Mesothelial cell of epicardium (in vitro differentiated cells): Measurements from ENCODE around the gene FHIT. TPM values are rescaled to one million over a fixed set of nuclear protein-coding genes. Genes with fewer than 3 reads are reported as not detected.

Experiments
- DNase-seq, 2 experiments: peaks; one replicate each; pipeline ENCODE4 v3.0.0; 2021; ENCODE audit warnings: low spot score in 2 of 2; ENCODE audit not compliant: unreplicated experiment in 2 of 2
- H3K27ac Mint-ChIP-seq: 2 replicates; pipeline ENCODE4 v1.8.0; 2021; ENCODE audit warnings: mixed read lengths
- H3K27me3 Mint-ChIP-seq: 2 replicates; pipeline ENCODE4 v1.8.0; 2021; ENCODE audit warnings: low read depth, mixed read lengths
- H3K36me3 Mint-ChIP-seq: 2 replicates; pipeline ENCODE4 v1.8.0; 2021; ENCODE audit warnings: mixed read lengths
- H3K4me1 Mint-ChIP-seq: 2 replicates; pipeline ENCODE4 v1.8.0; 2021; ENCODE audit warnings: mixed read lengths
- H3K4me3 Mint-ChIP-seq: 2 replicates; pipeline ENCODE4 v1.8.0; 2021; ENCODE audit warnings: mild to moderate bottlenecking, moderate library complexity, mixed read lengths
- H3K9me3 Mint-ChIP-seq: 2 replicates; pipeline ENCODE4 v1.8.0; 2021; ENCODE audit warnings: mixed read lengths
- total RNA-seq: library from RNA; stranded (reverse); gene quantifications from 3 replicates; pipeline ENCODE4 v1.2.1, GENCODE V29; 2021
- TF ChIP-seq, protein P1 (sequence below): fragments of 200-600 bp; sonication (generic); IDR thresholded peaks from one replicate; pipeline ENCODE4 v1.5.0; 2021; ENCODE audit warnings: antibody characterized with exemption; ENCODE audit not compliant: unreplicated experiment

FHIT gene
- total RNA-seq, 1 donor from 2014 or later = 10.7 TPM

GRCh38 chr3:59749291-59749690 lies 1502.0 kb downstream of the FHIT start:
- TF ChIP-seq, protein P1, sequence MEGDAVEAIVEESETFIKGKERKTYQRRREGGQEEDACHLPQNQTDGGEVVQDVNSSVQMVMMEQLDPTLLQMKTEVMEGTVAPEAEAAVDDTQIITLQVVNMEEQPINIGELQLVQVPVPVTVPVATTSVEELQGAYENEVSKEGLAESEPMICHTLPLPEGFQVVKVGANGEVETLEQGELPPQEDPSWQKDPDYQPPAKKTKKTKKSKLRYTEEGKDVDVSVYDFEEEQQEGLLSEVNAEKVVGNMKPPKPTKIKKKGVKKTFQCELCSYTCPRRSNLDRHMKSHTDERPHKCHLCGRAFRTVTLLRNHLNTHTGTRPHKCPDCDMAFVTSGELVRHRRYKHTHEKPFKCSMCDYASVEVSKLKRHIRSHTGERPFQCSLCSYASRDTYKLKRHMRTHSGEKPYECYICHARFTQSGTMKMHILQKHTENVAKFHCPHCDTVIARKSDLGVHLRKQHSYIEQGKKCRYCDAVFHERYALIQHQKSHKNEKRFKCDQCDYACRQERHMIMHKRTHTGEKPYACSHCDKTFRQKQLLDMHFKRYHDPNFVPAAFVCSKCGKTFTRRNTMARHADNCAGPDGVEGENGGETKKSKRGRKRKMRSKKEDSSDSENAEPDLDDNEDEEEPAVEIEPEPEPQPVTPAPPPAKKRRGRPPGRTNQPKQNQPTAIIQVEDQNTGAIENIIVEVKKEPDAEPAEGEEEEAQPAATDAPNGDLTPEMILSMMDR = no peak
- no peak for DNase-seq
- Mint-ChIP-seq H3K4me3 (no peak overlapping the region), H3K36me3 (no peaks in the 10 kb centered on the region), H3K4me1 (peaks cover 12% of the 10 kb centered on the region), H3K27me3 (no peaks in the 10 kb centered on the region), H3K9me3 (peaks cover 20% of the 10 kb centered on the region), H3K27ac (no peak overlapping the region)

- TF ChIP-seq, protein P1 = no peak
- Mint-ChIP-seq H3K4me1 (peaks cover 9% of the 10 kb centered on the region), H3K4me3 (no peak overlapping the region), H3K9me3 (peaks cover 28% of the 10 kb centered on the region), H3K27ac (no peak overlapping the region), H3K27me3 (peaks cover 4% of the 10 kb centered on the region), H3K36me3 (no peaks in the 10 kb centered on the region)
- DNase-seq = no peak
Measured at GRCh38 chr3:59746585-59746984, 1504.7 kb downstream of the FHIT start.

DNA sequence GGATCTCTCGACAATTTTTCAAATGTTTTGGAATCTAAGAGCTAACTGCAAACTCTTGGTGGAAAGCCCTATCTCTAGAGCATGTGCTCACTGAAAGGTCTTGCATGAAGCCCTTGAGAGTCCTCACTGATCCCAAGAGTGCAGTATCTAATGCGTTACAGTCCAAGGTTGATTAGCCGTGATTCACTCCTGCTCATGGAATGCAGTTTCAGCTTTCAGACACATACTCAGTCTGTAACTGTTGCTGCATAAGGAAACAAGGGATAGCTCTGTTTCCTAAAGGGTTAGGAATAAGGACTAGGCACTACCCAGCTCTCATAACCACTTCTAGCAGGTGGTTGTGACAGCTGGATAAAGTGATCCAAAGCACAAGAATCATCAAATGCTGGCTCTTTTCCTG lies 1514.0 kb downstream of the FHIT start:
- TF ChIP-seq, protein P1 = no peak
- Mint-ChIP-seq H3K9me3 (peaks cover 3% of the 10 kb centered on the region), H3K36me3 (no peaks in the 10 kb centered on the region), H3K27me3 (peaks cover 15% of the 10 kb centered on the region), H3K4me1 (no peaks in the 10 kb centered on the region), H3K27ac (no peak overlapping the region), H3K4me3 (no peak overlapping the region)
- no peak for DNase-seq

DNA sequence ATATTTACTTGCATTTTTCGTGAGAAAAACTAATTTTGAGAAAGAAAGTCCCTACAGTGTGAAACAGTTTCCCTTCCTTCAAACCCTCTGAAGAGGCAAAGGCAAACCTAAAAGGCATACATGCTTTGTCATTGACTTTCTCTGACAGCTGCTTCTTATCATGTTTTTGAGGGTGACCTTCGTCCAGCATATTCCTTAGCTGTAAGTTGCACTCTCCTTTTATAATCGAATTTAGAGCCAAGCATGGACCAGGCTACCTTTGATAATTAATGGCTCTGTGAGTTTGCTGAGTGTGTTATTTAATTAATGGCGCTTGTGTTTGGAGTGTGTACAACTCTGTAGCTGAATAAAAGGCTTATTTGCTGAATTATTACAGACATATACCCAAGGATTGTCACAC lies 1517.2 kb downstream of the FHIT start:
- no peaks in the 10 kb centered on the region for H3K9me3 Mint-ChIP-seq
- DNase-seq = no peak
- peaks cover 10% of the 10 kb centered on the region for H3K27me3 Mint-ChIP-seq
- TF ChIP-seq, protein P1 = no peak
- H3K36me3 Mint-ChIP-seq = no peaks in the 10 kb centered on the region
- no peak overlapping the region for H3K27ac Mint-ChIP-seq
- no peaks in the 10 kb centered on the region for H3K4me1 Mint-ChIP-seq
- H3K4me3 Mint-ChIP-seq = no peak overlapping the region

DNA sequence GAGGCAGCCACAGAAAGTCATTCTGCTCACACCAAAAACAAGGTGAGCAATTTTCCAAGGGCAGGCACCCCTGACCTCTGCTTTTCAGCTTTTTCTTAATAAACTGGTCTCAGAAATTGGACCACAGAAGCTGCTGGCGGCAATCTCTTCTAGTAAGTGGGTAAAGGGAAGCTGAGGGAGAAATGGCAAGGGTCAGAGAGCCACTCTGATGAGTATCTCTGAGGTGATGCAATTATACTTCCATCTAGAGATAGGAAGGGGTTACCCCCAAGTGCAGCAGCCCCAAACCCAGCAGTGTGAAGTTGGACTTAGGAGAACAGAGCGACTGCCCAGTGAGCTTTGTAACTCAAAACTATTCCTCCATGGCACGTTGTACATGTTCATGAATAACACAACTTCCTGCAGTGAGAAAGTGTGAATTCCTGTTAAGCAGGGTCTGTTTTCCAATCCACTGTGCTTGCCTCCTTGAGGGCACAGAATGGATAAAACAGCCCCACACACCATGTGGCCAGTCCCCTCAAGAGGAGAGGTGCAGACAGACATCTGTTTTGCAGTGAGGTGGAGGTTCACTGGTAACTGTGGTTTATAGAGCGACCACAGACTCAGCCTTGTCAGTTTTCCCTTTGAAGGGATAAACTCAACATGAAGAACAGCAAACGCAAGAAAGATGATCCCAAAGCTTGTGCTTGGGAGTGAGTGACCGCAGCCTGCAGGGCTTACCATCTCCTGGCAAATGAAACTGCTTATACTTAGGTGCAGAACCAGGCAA lies 1518.0 kb downstream of the FHIT start:
- TF ChIP-seq, protein P1 = no peak
- no peak for DNase-seq
- no peak overlapping the region for H3K4me3 Mint-ChIP-seq
- H3K27me3 Mint-ChIP-seq = peaks cover 10% of the 10 kb centered on the region
- H3K36me3 Mint-ChIP-seq = no peaks in the 10 kb centered on the region
- no peaks in the 10 kb centered on the region for H3K4me1 Mint-ChIP-seq
- H3K27ac Mint-ChIP-seq = no peak overlapping the region
- H3K9me3 Mint-ChIP-seq = no peaks in the 10 kb centered on the region
